Stimulated activated CD8-positive, alpha-beta memory T cell treated with anti-CD3 and anti-CD28 coated beads, Interleukin-7, amount 100 ng/mL, for 48 hours (primary cell): ENCODE measurements around the gene PDE4D.

Experiments used
- DNase-seq, 2 donors: peaks; one replicate each; pipeline ENCODE4 v3.0.0-alpha.2; 2020; ENCODE audit warnings: low read depth in 1 of 2; ENCODE audit errors: extremely low read depth in 1 of 2

Gene PDE4D

DNA sequence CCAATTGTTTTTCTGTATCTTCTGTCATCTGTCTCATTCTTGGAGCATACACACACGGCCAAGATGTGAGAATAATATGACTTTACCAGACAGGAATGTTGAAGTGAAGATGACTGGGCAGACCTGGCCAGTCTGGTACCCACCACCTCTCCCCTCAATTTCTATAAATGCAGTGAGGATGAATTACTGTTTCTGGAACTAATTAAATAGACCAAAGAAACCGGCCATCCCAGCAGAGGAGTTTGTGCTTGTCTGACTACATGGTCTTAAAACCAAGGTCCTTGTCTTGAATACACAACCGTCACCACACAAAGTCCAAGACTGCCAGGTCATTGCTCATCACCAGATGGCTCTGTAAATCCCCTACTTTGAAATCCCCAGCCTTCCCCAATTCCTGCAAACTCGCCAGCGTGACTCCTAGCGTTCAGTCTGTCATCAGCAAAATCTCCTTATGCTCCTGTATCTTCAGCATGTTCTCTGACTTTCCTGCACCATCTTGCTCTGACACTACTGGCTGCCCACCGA lies 147.2 kb downstream of the PDE4D start:
- DNase-seq = no peak

DNA sequence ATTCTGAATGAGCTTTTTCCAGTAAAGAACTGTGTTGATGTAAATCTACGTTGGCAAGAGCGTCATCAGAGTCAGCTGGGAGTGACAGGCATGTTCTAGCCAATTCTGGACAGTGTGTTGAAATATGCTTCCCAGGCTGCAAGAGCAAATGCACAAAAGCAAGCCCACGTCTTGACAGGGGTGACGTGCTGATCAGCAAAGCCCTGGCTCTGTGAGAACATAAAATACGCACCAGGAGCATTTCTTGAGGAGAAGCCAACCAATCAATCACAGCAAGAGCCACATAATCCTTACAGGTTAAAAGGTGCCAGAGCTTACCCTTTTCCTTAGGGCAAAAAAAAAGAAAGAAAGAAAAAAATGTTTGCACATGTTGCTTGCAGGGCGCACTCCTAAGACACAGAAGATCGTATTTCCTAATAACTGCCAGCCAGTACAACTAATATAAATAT lies 148.1 kb downstream of the PDE4D start:
- no peak for DNase-seq

DNA sequence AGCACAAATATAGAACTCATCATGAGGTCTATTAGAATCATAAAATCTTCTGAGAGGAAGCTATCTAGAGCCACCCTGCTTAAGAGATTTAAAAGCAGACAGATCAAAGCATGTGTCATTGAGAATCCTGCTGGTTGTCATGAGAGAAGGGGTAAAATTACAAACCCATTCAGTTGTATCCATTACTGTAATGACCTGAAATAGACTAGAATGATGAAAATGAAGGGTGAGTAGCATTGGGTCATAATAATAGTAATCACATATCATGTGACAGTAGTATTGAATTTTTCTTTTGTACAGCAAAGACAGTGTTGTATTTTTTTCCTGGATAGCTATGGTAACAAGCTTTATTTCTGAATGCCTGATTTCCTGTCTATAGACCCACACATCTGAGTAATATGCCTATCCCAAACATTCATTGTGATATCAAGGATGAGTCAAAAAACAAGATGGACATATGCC lies 149.0 kb downstream of the PDE4D start:
- no peak for DNase-seq

DNA sequence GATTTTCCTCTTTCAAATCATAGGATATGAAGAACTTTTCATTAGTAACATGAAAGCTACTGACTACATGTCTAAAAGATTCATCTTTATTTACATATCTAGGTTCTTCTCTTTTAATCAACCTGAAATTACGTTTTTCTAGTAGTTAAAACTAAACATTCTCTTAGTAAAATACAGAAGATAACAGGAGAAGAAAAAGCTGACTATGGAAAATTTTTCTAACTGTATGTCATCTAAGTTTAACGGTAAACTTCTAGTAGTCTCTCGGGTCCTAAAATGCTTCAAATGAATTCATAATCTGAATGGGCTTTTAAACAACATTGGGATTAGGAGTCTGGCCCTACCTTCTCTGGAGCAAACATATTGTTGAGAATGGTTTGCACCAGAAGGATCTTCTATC lies 151.9 kb downstream of the PDE4D start:
- no peak for DNase-seq

DNA sequence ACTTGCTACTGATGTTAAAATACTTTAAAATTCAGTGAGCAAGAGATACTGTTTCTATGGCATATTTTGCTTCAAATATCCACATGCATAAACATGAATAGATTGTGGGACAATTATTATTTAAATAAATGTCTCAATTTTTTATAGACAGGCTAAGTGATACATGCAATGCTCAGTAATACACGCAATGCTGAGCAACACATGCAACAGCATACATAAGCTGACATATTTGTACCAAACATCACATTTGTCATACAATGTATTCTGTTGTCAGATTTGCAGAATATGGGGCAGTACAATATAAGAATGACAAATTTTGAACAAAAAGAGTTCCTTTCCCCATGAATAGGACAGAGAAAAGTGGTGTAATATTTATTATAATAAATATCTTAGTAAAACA lies 155.5 kb downstream of the PDE4D start:
- DNase-seq = no peak

DNA sequence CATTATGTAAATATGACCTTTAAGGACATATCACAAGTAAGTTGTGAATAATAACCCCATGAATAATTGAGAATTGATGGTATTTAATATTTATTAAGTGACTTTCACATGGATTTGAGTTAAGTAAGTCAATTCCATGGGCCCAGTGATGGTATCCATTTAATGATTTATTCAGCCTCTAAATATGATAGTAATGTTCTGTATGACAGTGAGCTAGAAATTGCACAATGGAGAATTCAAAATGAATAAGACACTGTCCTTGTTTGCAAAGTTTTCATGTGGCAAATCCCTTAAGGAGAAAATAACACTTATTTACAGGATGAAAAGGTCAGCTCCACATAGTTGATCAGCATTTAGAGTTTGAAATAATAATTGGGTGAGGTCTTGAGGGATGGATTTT lies 160.7 kb downstream of the PDE4D start:
- no peak for DNase-seq

DNA sequence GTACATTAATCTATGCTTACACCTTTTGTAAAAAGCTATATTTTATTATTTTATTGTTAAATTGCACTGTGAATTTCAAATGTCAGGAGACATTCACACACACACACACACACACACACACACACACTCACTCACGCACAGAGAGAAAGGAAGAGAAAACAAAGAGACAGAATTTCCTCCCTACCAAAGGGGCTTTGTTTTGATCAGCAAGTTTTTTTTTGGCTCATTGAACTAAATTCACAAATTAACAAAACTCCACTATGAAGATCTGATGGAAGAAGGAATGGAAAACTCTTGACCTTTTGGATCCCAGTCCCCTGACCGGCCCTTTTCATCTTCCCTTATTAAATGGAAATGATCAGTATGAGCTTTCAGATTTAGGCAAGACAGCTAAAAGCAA lies 161.2 kb downstream of the PDE4D start:
- DNase-seq = no peak

DNA sequence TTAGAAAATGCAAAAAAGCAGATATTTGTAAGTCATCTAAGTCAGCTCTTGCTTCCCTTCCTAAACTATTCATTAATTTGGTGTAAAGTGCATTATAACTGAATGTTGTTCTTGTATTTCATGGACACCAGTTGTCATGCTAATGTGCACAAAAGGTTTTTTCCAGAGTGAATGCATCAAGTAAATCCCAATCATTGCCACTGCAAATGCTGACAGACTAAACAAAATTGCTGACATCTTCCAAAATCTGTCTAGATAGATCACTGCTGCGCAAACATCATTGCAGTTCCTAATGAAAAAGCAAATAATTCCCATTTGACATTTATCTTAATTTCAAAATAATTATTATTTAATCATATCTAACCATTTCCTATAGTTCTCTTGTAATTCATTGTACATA lies 161.7 kb downstream of the PDE4D start:
- no peak for DNase-seq

DNA sequence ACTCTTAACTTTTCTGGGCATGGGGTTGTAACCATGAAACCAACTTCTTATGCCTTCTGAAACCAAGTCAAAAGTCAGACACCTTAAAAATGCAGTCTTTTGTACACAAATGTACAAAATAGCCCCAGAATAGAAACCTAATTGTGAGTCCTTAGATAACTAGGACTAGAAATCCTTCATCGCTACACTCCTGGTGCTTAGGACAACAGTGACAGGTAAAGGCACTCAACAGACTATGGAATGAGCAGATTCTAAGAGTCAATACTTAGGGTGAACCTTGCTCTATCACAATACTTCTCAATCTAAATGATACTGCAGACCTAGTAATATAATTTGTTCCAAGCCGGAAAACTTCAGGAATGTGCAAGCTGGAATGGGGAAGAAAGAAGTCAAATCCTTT lies 163.7 kb downstream of the PDE4D start:
- DNase-seq = no peak

DNA sequence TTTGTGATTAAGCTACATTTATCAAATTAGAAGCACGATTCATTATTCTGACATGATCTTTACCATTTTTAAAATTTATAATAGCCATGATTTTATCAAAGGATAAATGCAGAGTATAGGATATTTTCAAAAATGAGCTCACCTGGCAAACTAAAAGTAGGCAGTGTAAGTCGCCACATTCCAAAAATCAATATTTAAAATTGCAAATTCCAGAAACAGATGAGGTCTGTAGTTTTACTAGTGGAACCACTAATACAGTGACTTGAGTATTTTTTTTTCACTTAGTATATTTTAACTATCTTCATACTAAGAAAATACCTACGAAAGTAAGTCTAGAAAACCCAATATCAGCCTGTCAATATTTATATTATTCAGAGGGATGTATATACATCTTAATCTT lies 164.2 kb downstream of the PDE4D start:
- no peak for DNase-seq

DNA sequence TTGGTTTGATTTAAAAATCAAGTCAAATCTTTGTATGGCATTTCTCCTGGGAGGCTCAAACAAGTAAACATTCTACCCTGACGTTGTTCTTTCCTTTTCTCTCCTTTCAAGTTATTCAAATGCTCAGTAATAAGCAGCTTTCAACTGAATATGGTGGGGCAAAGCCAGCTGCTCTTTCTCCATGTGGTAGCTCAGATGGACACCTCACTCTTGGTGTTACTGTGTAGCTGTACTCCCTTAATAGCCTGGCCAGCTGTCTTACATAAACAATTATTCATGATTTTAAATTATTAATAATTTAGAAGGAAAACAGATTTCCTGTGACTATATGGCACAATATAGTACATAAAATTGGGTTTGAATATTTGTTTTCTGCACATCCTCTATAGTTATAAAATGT lies 165.2 kb downstream of the PDE4D start:
- DNase-seq = no peak

DNA sequence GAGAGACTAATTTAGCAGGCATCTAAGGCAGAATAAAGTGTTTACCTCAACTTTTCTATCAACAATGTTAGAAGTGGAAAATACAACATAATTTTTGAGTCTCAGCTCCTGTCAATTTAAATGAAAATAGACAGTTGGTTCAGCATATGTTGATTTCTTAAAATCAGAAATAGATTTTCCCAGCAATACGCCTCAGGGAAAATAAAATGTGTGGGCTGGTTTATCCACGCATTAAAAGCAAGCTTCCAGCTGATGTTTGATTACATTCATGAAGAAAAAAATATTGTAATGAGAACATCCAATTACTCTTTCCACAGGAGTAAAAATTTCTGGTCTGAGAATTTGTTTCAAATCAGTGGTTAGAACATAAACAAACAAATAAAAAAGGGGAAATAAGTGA lies 166.3 kb downstream of the PDE4D start:
- DNase-seq = no peak

DNA sequence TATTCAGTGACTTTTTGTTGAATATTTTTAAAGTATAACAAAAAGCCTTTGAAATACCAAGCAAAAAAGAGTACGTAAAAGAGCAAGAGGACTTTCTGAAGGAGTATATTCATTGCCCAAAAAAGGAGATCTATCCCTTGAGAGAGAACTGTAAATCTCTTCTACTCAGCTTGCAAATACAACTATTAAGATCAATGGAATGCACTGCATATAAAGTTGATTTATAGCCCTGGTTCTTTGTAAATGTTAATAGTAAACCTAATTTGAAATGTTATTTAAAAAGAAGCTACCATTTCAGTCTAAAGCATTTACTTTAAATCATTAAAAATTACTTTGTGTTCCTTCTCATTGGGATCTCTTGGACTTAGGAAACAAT lies 168.1 kb downstream of the PDE4D start:
- DNase-seq = no peak

DNA sequence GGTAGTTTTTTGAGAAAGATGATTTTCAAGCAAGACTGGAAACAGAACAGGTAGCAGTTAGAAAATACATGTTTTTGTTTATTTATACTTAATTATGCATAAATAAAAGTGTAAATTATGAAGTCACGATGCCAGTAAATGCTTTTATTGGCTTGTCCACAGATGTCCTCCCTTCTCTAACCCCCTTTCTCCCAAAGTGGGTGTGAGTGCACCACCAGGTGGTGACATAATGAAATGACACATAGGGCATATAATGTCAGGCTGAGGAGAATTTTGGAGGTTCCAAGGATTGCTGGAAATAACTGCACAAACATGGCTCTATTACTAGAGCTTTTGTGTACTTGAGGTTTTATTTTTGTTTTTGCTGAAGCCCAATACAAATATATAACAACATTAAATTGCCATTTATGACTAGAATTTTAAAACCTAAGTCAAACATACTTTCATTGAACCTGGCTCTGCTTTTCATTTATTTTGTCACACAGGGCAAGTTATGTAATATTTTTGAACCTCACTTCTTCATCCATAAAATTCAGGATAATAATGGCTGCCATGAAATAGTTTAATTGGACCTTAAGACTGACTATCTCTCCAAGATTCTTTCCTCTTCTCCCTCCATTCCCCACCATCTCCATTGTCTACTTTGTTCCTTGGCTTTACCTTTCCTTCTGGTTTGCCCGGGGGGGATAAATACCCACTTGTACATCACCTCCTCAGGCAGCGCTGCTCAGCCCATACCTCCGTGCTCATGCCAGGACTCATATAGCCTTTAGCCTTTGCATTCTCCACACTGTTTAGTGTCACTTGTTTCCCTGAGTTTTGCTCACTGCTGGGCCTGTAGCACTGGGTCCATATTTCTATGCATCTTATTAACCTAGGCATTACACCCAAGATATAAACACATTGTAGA lies 168.8 kb downstream of the PDE4D start:
- peak in 1 of 2 donors; percentile 4 for DNase-seq

DNA sequence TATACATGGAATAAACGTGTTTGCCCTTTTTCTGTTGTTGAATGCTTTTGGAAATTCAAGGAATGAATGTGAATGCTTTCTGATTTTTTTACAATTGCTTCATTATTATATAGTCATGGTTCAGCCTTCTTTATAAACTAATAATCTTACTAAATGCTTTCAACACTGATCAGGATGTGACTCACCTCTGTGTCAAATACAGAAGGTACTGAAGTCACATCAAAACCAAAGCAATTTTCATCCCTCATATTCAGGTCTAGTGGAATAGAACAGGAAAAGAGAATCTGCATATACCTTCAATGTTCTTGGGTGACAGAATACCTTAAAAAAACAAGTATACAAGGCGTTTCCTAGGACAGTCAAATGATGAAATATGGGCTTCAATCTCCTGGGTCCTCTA lies 170.7 kb downstream of the PDE4D start:
- DNase-seq = no peak

DNA sequence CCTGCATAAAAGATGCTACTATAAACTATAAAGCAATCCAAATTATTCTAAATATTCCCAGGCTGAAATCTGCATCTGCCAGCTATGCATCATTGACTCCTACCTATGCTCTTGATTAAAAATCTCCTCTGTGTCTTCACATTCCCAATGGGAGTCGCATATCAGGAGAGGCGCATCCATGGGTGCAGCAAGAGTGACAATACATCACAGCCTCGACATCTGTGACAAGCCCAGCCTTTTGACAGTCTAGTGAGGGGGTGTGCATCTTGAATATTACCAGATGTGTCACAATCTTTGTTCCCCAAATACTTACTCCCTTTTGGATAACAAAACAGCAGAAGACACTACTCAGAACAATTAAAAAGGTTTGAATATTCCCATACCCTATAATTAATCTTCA lies 171.8 kb downstream of the PDE4D start:
- DNase-seq = no peak

DNA sequence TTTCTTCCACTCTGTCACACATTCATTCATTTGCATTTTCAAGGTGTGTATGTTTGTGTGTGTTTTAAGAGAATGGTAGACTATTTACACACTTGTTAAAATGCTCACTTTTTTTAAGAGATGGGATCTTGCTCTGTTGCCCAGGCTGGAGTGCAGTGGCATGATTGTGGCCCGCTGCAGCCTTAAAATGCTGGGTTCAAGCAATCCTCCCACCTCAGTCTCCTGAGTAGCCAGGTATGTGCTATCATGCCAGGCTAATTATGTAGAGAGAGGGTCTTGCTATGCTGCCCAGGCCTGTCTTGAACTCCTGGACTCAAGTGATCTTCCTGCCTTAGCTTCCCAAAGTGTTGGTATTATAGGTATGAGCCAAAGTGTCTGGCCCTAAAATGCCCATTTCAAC lies 173.5 kb downstream of the PDE4D start:
- DNase-seq = no peak

DNA sequence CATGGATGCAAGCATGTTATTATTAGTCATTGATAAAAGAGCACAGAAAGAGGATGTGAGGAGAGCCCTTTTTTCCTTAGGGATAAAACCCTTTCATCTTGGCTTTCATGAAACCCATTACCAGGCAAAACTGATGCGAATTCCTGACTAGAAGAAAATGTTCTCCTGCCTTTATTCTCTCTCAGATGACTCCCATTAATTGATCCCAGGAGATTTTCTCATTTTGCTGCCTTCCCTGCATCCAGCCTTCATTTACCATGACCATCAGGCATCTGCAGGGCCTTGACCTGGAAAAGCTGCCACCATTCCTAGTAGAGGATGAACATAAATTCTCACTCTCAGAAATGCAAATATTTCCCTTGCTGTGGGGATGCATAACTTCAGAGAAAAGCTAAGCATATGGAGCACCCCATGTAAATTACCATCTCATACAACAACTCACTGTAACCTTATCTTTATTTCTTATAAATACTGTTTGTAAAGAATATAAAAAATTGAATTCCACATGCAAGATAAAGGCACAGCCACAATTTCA lies 176.5 kb downstream of the PDE4D start:
- DNase-seq = no peak

DNA sequence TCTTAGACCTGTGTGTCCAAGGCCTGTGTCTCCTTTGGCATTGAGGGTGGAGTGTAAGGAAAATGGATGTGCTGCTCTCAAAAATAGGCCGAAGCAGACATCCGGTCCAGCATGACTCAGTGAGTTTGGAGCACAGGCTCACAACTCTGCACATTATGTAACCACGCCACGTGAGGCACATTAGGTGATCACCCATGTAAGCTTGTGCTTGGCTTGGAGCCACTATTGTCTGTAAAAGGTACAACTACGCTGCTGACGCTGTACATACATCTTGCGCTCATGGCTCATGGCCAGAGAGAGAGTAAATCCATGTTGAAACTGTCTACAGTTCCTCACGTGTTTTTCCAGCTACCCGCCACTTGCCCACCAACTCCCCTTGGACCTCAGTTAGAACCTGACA lies 177.5 kb downstream of the PDE4D start:
- DNase-seq = no peak

DNA sequence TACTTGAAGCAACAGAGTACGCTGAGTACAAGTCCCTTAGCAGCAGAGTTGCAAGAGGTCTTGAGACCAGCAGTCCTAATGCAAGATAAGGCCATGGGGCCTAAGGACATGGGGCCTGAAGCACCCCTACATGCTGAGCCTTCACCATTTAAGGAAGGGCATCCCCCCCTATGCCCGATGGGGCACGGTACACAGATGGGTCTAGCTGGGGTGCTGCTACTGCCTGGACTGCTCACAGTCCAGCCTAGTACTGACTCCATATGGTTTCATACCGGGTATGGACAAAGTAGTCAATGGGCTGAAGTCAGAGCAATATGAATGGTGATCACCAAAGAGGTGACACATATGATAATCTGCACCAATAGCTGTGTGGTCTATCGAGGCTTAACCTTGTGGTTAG lies 178.3 kb downstream of the PDE4D start:
- DNase-seq = no peak

DNA sequence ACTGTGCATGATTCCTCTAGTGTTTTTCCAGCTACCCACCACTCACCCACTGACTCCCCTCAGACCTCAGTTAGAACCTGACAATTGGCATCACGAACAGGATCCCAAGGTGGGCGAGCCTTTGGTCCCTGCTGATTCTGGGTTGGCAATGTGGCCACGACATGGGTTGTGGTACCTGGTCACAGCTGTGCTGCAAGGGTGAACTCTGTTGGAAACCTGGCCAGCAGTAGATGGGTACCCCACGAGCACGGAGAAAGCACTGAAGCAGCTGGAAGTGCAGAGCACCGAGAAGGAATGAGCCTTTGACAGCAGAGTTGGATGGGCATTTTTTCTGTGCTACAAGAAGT lies 180.1 kb downstream of the PDE4D start:
- DNase-seq = no peak

DNA sequence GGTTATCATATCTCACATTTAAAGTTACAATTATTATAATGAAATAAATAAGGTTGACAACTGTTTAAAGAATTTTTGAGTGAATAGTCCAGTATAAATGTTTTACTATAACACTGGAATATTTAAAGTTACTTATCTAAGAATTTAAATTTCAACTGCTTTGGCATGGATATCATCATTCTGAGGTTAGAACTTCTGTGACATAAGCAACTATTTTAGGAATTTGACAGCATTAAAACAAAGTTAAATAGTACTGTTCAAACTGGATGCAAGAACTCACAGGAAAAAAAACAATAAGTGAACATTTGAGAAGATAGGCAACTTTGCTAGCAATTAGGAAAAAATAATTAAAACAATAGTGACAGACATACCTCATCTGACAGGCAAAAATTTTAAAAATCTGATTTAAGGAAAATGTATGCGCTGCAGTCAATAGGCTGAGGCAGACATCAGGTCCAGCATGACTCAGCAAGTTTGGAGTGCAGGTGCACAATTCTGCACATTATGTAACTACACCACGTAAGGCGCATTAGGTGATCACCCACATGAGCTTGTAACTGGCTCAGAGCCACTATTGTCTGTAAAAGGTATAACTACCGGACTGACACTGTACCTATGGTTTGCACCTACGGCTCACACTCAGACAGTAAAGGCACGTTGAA lies 180.6 kb downstream of the PDE4D start:
- DNase-seq = no peak
